GM12878 (cell line): ENCODE measurements around the gene CREB5. TPM values are rescaled to one million over a fixed set of nuclear protein-coding genes. Genes with fewer than 3 reads are reported as not detected.

Experiments used
- ATAC-seq: fragments of 200-7000 bp; cut with Tn5 transposase; 3 replicates; pipeline ENCODE4 v1.9.1; 2020; ENCODE audit warnings: mild to moderate bottlenecking, moderate library complexity
- BruUV-seq: library from RNA; stranded (reverse); fragments of 400-500 nt; replicated peaks from 2 replicates; lab custom pipeline; 2021; lab: Mats Ljungman, UMichigan
- CTCF ChIA-PET: fragments of 300-600 bp; sonication (Branson Sonifier 250); formaldehyde crosslinking; extraction: SDS; loops from one replicate; lab custom pipeline; 2021; ENCODE audit warnings: inconsistent platforms; lab: Yijun Ruan, JAX
- POLR2A ChIA-PET: fragments of 350-600 bp; formaldehyde crosslinking; extraction: SDS; loops from one replicate; lab custom pipeline; 2021; ENCODE audit warnings: inconsistent platforms; lab: Charles Lee
- RAD21 ChIA-PET: fragments of 300-600 bp; sonication (Branson Sonifier 250); formaldehyde crosslinking; loops from one replicate; lab custom pipeline; 2023; ENCODE audit warnings: antibody characterized with exemption; ENCODE audit not compliant: unreplicated experiment; lab: Charles Lee
- SMC1A ChIA-PET: fragments of 300-600 bp; sonication (Branson Sonifier 250); formaldehyde crosslinking; loops from one replicate; lab custom pipeline; 2023; ENCODE audit not compliant: unreplicated experiment, uncharacterized antibody; lab: Charles Lee
- DNase-seq: peaks from one replicate; pipeline ENCODE4 v3.0.0-alpha.2; 2011; ENCODE audit warnings: low read depth, low spot score
- FAIRE-seq: peaks from 3 replicates; lab custom pipeline; 2011; peaks lifted over from hg19 to GRCh38; lab: Jason Lieb, UNC
- H2AFZ ChIP-seq: 2 replicates; pipeline ENCODE4 v1.6.0; 2011; ENCODE audit warnings: low read depth, low read length, control low read depth; ENCODE audit not compliant: control insufficient read depth
- H3K27ac ChIP-seq: 2 replicates; pipeline ENCODE4 v1.5.1; 2011; ENCODE audit warnings: control low read depth; ENCODE audit not compliant: control insufficient read depth, insufficient read depth
- H3K27me3 ChIP-seq, 2 experiments: replicated peaks in 1 of 2; 2 replicates each; pipeline versions ENCODE4 v1.6.0 to v1.6.1; 2011; ENCODE audit warnings: low read length in 1 of 2; ENCODE audit not compliant: control insufficient read depth in 2 of 2, insufficient read depth in 2 of 2
- H3K36me3 ChIP-seq, 2 experiments: 2 replicates each; pipeline ENCODE4 v1.5.1; 2011; ENCODE audit warnings: low read length in 1 of 2; ENCODE audit not compliant: control insufficient read depth in 2 of 2, insufficient read depth in 2 of 2
- H3K4me1 ChIP-seq: 2 replicates; pipeline ENCODE4 v1.6.1; 2011; ENCODE audit warnings: mild to moderate bottlenecking, low read length, moderate library complexity, mixed read lengths; ENCODE audit not compliant: control insufficient read depth, insufficient read depth
- H3K4me2 ChIP-seq: 2 replicates; pipeline ENCODE4 v1.6.0; 2011; ENCODE audit warnings: control low read depth; ENCODE audit not compliant: control insufficient read depth, insufficient read depth
- H3K4me3 ChIP-seq: fragments of 200-600 bp; sonication (generic); 2 replicates; pipeline ENCODE4 v1.5.1; 2016
- H3K79me2 ChIP-seq: 2 replicates; pipeline ENCODE4 v1.6.0; 2011; ENCODE audit warnings: low read length; ENCODE audit not compliant: control insufficient read depth, insufficient read depth
- H3K9ac ChIP-seq: 2 replicates; pipeline ENCODE4 v1.8.0; 2011; ENCODE audit warnings: low read length, control low read depth, mixed read lengths; ENCODE audit not compliant: control insufficient read depth, insufficient read depth
- H3K9me3 ChIP-seq: replicated peaks from 3 replicates; pipeline ENCODE4 v1.5.1; 2011; ENCODE audit warnings: mild to moderate bottlenecking, low read length; ENCODE audit not compliant: control insufficient read depth, insufficient read depth
- H4K20me1 ChIP-seq: 2 replicates; pipeline ENCODE4 v1.6.0; 2011; ENCODE audit not compliant: control insufficient read depth, insufficient read depth
- CREB1 ChIP-seq: IDR thresholded peaks from 2 replicates; pipeline ENCODE4 v1.6.1; 2012; ENCODE audit warnings: low read depth, mild to moderate bottlenecking, inconsistent platforms
- HDAC2 ChIP-seq: fragments of 200-600 bp; sonication (generic); IDR thresholded peaks from 2 replicates; pipeline ENCODE4 v1.6.1; 2017
- HDGF ChIP-seq: fragments of 450-650 bp; IDR thresholded peaks from 2 replicates; pipeline ENCODE4 v1.6.1; 2016; ENCODE audit warnings: antibody characterized with exemption
- IKZF1 ChIP-seq: fragments of 450-650 bp; conservative IDR thresholded peaks from 2 replicates; pipeline ENCODE4 v1.6.1; 2017; ENCODE audit warnings: antibody characterized with exemption, mild to moderate bottlenecking
- IKZF2 ChIP-seq, 2 experiments: fragments of 450-650 bp; IDR thresholded peaks; 2 replicates each; pipeline ENCODE4 v1.6.1; 2017; ENCODE audit warnings: mild to moderate bottlenecking in 2 of 2, moderate library complexity in 2 of 2
- KDM1A ChIP-seq: fragments of 200-600 bp; sonication (generic); IDR thresholded peaks from 2 replicates; pipeline ENCODE4 v1.6.1; 2016; ENCODE audit warnings: borderline replicate concordance
- MTA3 ChIP-seq: IDR thresholded peaks from 2 replicates; pipeline ENCODE4 v1.6.1; 2012; ENCODE audit warnings: low read length, inconsistent platforms, borderline replicate concordance
- NBN ChIP-seq: fragments of 450-650 bp; IDR thresholded peaks from 2 replicates; pipeline ENCODE4 v1.6.1; 2016
- NR2F1 ChIP-seq: fragments of 450-650 bp; conservative IDR thresholded peaks from 2 replicates; pipeline ENCODE4 v1.6.1; 2017; ENCODE audit warnings: mild to moderate bottlenecking
- RUNX3 ChIP-seq: IDR thresholded peaks from 2 replicates; pipeline ENCODE4 v1.6.1; 2012; ENCODE audit warnings: low read length, inconsistent platforms
- SMC3 ChIP-seq: IDR thresholded peaks from 2 replicates; pipeline ENCODE4 v1.6.1; 2011; ENCODE audit warnings: low read length, improper control_type of control experiment, borderline replicate concordance
- SRF ChIP-seq, 2 experiments: IDR thresholded peaks; 2 replicates each; pipeline ENCODE4 v1.6.1; 2011; ENCODE audit warnings: low read depth in 2 of 2, low read length in 2 of 2, mild to moderate bottlenecking in 1 of 2, moderate library complexity in 1 of 2
- SUZ12 ChIP-seq: fragments of 200-600 bp; sonication (generic); IDR thresholded peaks from one replicate; pipeline ENCODE4 v1.6.1; 2018; ENCODE audit warnings: antibody characterized with exemption, mild to moderate bottlenecking; ENCODE audit not compliant: unreplicated experiment
- YBX1 ChIP-seq: fragments of 450-650 bp; IDR thresholded peaks from 2 replicates; pipeline ENCODE4 v1.6.1; 2016; ENCODE audit warnings: antibody characterized with exemption
- ZNF207 ChIP-seq: fragments of 450-650 bp; IDR thresholded peaks from 2 replicates; pipeline ENCODE4 v1.6.1; 2014; ENCODE audit warnings: antibody characterized with exemption, mild to moderate bottlenecking, borderline replicate concordance
- WGBS: methylation state at CpG from one replicate; pipeline ENCODE4 v1.1.6; 2016; ENCODE audit warnings: low lambda C conversion rate; ENCODE audit not compliant: insufficient replicate concordance, insufficient coverage; ENCODE audit errors: missing lambda C conversion rate; 5-methylcytosine and 5-hydroxymethylcytosine counted together
- in situ Hi-C: fragments of 300-500 bp; cut with MboI; formaldehyde crosslinking; loops from 9 replicates; pipeline ENCODE4 v1.14.3; 2018; ENCODE audit warnings: mixed read lengths
- intact Hi-C: fragments of 100-400 bp; cut with micrococcal nuclease; formaldehyde crosslinking; loops from one replicate; pipeline ENCODE4 v1.14.2; 2022; ENCODE audit not compliant: unreplicated experiment
- polyA plus RNA-seq, 11 experiments: library from polyadenylated mRNA; depleted of rRNA in 4 of 11; unstranded in 6 of 11; stranded (reverse) in 5 of 11; fragments of >200 nt; fragmentation: Nextera tagmentation in 4 of 11; fragmentation: Illumina TruSeq in 1 of 11; extraction: Ambion mirVana in 4 of 11; extraction: Trizol in 1 of 11; gene quantifications; 1 replicate in 1 of 11; 2 replicates in 10 of 11; pipeline versions ENCODE4 v1.2.1 to v1.2.3, GENCODE V29; 2011 to 2016; ENCODE audit warnings: inconsistent platforms in 2 of 11, missing spikeins in 2 of 11, low read depth in 1 of 11
- total RNA-seq, 4 experiments: library from RNA; depleted of rRNA in 3 of 4; stranded (reverse); fragments of >200 nt in 3 of 4; fragmentation: Illumina TruSeq in 1 of 4; extraction: Trizol in 1 of 4; gene quantifications; 2 replicates each; pipeline versions ENCODE4 v1.2.1 to v1.2.3, GENCODE V29; 2013 to 2021
- TF ChIP-seq, protein P1 (sequence below): fragments of 450-650 bp; IDR thresholded peaks from 2 replicates; pipeline ENCODE4 v1.6.1; 2017; ENCODE audit warnings: borderline replicate concordance
- TF ChIP-seq, protein P2 (sequence below): IDR thresholded peaks from 2 replicates; pipeline ENCODE4 v1.6.1; 2012; ENCODE audit warnings: low read length, inconsistent platforms
- TF ChIP-seq, protein P3 (sequence below): IDR thresholded peaks from 2 replicates; pipeline ENCODE4 v1.6.1; 2011; ENCODE audit warnings: borderline replicate concordance, low read depth, mild to moderate bottlenecking, moderate library complexity, low read length; ENCODE audit not compliant: insufficient read depth, poor library complexity, severe bottlenecking
- TF ChIP-seq, protein P4 (sequence below): fragments of 450-650 bp; IDR thresholded peaks from 2 replicates; pipeline ENCODE4 v1.6.1; 2017; ENCODE audit warnings: mild to moderate bottlenecking, low read depth, inconsistent platforms; ENCODE audit not compliant: poor library complexity, severe bottlenecking

Gene CREB5
- total and polyA plus RNA-seq, 10 of the 15 experiments (the other 5 are each of a cell fraction or from before 2014, with no cell fraction given), result 12.9 to 74.1 (median 53.0) TPM

DNA sequence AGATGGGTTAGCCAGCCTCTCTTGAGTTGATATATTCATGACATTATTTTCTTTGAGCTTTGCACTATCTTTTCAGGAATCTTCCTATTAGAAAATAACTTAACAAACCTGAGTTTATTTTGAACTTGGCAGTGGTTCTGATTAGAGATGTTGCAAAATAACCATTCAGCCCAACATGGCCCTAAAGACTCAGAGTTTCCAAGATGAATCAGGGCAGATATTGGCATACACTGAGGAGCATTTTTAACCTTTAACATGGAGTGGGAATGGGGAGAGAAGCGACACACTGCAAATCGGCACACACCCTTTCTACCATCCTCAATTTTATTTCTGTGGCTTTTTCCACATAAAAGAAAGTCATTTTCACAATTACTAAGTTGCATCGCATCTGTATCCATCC, 355.0 kb downstream of the CREB5 start (continued):
- TF ChIP-seq SRF (IDR thresholded peaks at IDR 0.05; ENCODE audit: low read depth in 2 of 2, low read length in 2 of 2) (no peak), KDM1A (no peak), IKZF1 (no peak), HDAC2 (no peak)
- TF ChIP-seq, protein P1, sequence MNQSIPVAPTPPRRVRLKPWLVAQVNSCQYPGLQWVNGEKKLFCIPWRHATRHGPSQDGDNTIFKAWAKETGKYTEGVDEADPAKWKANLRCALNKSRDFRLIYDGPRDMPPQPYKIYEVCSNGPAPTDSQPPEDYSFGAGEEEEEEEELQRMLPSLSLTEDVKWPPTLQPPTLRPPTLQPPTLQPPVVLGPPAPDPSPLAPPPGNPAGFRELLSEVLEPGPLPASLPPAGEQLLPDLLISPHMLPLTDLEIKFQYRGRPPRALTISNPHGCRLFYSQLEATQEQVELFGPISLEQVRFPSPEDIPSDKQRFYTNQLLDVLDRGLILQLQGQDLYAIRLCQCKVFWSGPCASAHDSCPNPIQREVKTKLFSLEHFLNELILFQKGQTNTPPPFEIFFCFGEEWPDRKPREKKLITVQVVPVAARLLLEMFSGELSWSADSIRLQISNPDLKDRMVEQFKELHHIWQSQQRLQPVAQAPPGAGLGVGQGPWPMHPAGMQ, result no peak
- TF ChIP-seq, protein P2, sequence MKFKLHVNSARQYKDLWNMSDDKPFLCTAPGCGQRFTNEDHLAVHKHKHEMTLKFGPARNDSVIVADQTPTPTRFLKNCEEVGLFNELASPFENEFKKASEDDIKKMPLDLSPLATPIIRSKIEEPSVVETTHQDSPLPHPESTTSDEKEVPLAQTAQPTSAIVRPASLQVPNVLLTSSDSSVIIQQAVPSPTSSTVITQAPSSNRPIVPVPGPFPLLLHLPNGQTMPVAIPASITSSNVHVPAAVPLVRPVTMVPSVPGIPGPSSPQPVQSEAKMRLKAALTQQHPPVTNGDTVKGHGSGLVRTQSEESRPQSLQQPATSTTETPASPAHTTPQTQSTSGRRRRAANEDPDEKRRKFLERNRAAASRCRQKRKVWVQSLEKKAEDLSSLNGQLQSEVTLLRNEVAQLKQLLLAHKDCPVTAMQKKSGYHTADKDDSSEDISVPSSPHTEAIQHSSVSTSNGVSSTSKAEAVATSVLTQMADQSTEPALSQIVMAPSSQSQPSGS, result no peak
- TF ChIP-seq, all 136 proteins: peak for 0

DNA sequence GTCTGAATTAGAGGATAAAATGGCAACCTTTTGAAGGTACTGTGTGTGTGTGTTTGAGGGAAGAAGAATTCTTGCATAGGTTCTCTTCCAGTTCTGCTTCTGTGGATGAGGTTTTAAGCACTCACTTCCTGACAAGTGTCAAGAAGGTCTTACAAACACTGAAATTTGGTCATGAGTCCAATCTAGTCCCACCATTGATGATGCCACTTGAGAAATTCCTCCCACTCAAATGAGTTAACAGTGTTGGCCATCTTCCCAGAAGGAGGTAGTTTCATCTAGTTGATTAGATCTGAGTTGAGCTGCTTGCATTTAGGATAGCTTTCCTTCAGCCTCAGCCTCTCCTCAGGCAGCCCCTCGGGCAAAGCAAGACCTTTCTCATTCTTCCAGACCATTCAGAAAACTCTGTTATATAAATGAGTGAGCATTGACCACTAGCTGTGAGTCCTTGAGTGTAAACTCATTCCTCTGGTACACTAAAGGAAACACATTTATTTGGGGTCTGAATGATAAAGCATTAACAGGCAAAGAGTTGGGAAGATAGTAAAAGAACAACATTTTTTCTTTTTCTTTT, 356.3 kb downstream of the CREB5 start:
- SMC1A ChIA-PET, result interaction anchor here (0.8 kb wide), 1 partner anchor 49 kb away, joined by 3 read pairs; no protein-coding TSS in a partner anchor
- CTCF ChIA-PET, result interaction anchor here (0.7 to 1.8 kb wide), 4 partner anchors 11 to 85 kb away, joined by 3 read pairs; no protein-coding TSS in a partner anchor
- ATAC-seq, result no peak
- no peaks in the 10 kb centered on the region for H3K36me3 ChIP-seq
- POLR2A ChIA-PET, result no interaction called here
- 41% methylated on average over 1 of the region's 1 CpG for WGBS
- no peaks in the 10 kb centered on the region for H4K20me1 ChIP-seq
- H3K9ac ChIP-seq, result no peak overlapping the region
- intact Hi-C loops (no loop called here), in situ Hi-C loops (no loop called here)
- no peak for FAIRE-seq
- H3K27me3 ChIP-seq, result no peaks in the 10 kb centered on the region
- H3K4me3 ChIP-seq, result no peak overlapping the region
- RAD21 ChIA-PET, result no interaction called here
- no TSS peak for BruUV-seq
- no peak for DNase-seq
- H3K79me2 ChIP-seq, result no peaks in the 10 kb centered on the region
- H3K4me2 ChIP-seq, result no peak overlapping the region
- no peak overlapping the region for H3K27ac ChIP-seq
- H2AFZ ChIP-seq, result no peak overlapping the region
- no peaks in the 10 kb centered on the region for H3K4me1 ChIP-seq
- H3K9me3 ChIP-seq, result no peaks in the 10 kb centered on the region
- TF ChIP-seq CREB1 (0 out of 2 replicates have a peak, but pooled peaks have one; percentile 10), YBX1 (no peak), HDGF (no peak), SMC3 (no peak), SUZ12 (no peak), NR2F1 (no peak), NBN (no peak), MTA3 (no peak), IKZF2 (IDR thresholded peaks at IDR 0.05) (no peak), RUNX3 (0 out of 2 replicates have a peak, but pooled peaks have one; percentile 6), ZNF207 (no peak)
- TF ChIP-seq, protein P3, sequence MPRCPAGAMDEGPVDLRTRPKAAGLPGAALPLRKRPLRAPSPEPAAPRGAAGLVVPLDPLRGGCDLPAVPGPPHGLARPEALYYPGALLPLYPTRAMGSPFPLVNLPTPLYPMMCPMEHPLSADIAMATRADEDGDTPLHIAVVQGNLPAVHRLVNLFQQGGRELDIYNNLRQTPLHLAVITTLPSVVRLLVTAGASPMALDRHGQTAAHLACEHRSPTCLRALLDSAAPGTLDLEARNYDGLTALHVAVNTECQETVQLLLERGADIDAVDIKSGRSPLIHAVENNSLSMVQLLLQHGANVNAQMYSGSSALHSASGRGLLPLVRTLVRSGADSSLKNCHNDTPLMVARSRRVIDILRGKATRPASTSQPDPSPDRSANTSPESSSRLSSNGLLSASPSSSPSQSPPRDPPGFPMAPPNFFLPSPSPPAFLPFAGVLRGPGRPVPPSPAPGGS, result no peak
- TF ChIP-seq, protein P4, sequence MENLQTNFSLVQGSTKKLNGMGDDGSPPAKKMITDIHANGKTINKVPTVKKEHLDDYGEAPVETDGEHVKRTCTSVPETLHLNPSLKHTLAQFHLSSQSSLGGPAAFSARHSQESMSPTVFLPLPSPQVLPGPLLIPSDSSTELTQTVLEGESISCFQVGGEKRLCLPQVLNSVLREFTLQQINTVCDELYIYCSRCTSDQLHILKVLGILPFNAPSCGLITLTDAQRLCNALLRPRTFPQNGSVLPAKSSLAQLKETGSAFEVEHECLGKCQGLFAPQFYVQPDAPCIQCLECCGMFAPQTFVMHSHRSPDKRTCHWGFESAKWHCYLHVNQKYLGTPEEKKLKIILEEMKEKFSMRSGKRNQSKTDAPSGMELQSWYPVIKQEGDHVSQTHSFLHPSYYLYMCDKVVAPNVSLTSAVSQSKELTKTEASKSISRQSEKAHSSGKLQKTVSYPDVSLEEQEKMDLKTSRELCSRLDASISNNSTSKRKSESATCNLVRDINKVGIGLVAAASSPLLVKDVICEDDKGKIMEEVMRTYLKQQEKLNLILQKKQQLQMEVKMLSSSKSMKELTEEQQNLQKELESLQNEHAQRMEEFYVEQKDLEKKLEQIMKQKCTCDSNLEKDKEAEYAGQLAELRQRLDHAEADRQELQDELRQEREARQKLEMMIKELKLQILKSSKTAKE, result no peak
